GM18858 (cell line): Measurements from ENCODE around the gene PCSK6.
"Not testable (repeated sequence)": the region's sequence is repeated elsewhere in the genome, so short reads cannot be mapped to it uniquely, and the experiment has no call there.

Experiments used
- ATAC-seq: cut with Tn5 transposase; IDR thresholded peaks from one replicate; pipeline ENCODE4 v1.9.1; 2021; ENCODE audit not compliant: unreplicated experiment

PCSK6 gene

GRCh38 chr15:101463696-101464095 lies 25.8 kb downstream of the PCSK6 start:
- ATAC-seq: not testable (repeated sequence)

- no peak for ATAC-seq
Measured at GRCh38 chr15:101463270-101463669, 26.2 kb downstream of the PCSK6 start.

- no peak for ATAC-seq
Measured at GRCh38 chr15:101461097-101461496, 28.4 kb downstream of the PCSK6 start.

- ATAC-seq: no peak
Measured at GRCh38 chr15:101459579-101460300, 29.8 kb downstream of the PCSK6 start.

GRCh38 chr15:101458908-101459578 lies 30.5 kb downstream of the PCSK6 start:
- ATAC-seq: no peak

- no peak for ATAC-seq
Measured at GRCh38 chr15:101458158-101458900, 31.2 kb downstream of the PCSK6 start.

GRCh38 chr15:101457696-101458095 lies 31.8 kb downstream of the PCSK6 start:
- ATAC-seq: no peak

- ATAC-seq: no peak
Measured at GRCh38 chr15:101456057-101456739, 33.3 kb downstream of the PCSK6 start.

- ATAC-seq: no peak
Measured at GRCh38 chr15:101455291-101456025, 34.0 kb downstream of the PCSK6 start.

GRCh38 chr15:101454781-101455180 lies 34.7 kb downstream of the PCSK6 start:
- ATAC-seq: not testable (repeated sequence)

GRCh38 chr15:101454365-101454764 lies 35.1 kb downstream of the PCSK6 start:
- ATAC-seq: no peak

- ATAC-seq: no peak
Measured at GRCh38 chr15:101453123-101454120, 36.1 kb downstream of the PCSK6 start.

- no peak for ATAC-seq
Measured at GRCh38 chr15:101452572-101452971, 36.9 kb downstream of the PCSK6 start.

GRCh38 chr15:101451846-101452245 lies 37.7 kb downstream of the PCSK6 start:
- ATAC-seq: no peak

- ATAC-seq: no peak
Measured at GRCh38 chr15:101451266-101451799, 38.2 kb downstream of the PCSK6 start.

- ATAC-seq: no peak
Measured at GRCh38 chr15:101450403-101451265, 38.9 kb downstream of the PCSK6 start.

- no peak for ATAC-seq
Measured at GRCh38 chr15:101449471-101450402, 39.8 kb downstream of the PCSK6 start.
